C4-2B (cell line): ENCODE data around the gene SLC35F2.

Experiments used
- CTCF ChIP-seq: fragments of 450-650 bp; conservative IDR thresholded peaks from 2 replicates; pipeline ENCODE4 v1.5.1; 2017; ENCODE audit warnings: mild to moderate bottlenecking
- ZFX ChIP-seq: fragments of 450-650 bp; IDR thresholded peaks from 2 replicates; pipeline ENCODE4 v1.6.1; 2017

GRCh38 chr11:107849790-107850189, 8.8 kb downstream of the SLC35F2 start:
- TF ChIP-seq CTCF (no peak), ZFX (no peak)
